Spleen (tissue), 7 donors: ENCODE results near the gene PRKCG.

Source experiments
- CTCF ChIP-seq, 11 experiments: fragments of 200-600 bp in 7 of 11; fragments of 450-650 bp in 4 of 11; sonication (generic) in 4 of 11; IDR thresholded peaks in 8 of 11; conservative IDR thresholded peaks in 3 of 11; 1 replicate in 7 of 11; 2 replicates in 4 of 11; pipeline versions ENCODE4 v1.4.0 to v1.8.0; 2016 to 2021; ENCODE audit warnings: antibody characterized with exemption in 11 of 11, inconsistent platforms in 4 of 11, mild to moderate bottlenecking in 1 of 11
- POLR2A ChIP-seq, 3 donors: fragments of 450-650 bp; IDR thresholded peaks; one replicate each; pipeline ENCODE4 v1.5.1; 2017; ENCODE audit warnings: antibody characterized with exemption in 3 of 3, mild to moderate bottlenecking in 1 of 3
- POLR2AphosphoS5 ChIP-seq, 3 donors: sonication (generic); formaldehyde crosslinking; IDR thresholded peaks; one replicate each; pipeline ENCODE4 v1.5.1; 2017; ENCODE audit warnings: antibody characterized with exemption in 3 of 3
- donor health status: DM: no; HTN: no; CAD: no; lungs with moderate emphysema.
- donor health status: DM: no; HTN: no; CAD: no.
- donor health status: DM: no; HTN: no; CAD: no.

DNA sequence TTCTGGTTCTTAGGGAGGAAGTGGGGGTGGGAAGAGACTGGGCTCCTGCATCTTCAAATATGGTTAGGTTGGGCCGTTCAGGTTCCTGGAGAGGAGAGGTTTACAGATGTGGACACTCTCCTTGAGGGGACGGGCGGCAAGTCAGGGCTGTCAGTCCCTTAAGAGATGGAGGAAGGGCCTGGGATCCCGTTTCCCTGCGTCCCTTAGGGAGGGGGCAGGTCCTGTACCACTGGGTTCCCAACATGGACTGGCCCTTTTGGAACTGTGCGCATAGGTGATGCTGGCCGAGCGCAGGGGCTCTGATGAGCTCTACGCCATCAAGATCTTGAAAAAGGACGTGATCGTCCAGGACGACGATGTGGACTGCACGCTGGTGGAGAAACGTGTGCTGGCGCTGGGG is 16.2 kb downstream of the PRKCG start:
- TF ChIP-seq CTCF (IDR thresholded peaks at IDR 0.05 in 8 of 11, conservative IDR thresholded peaks at IDR 0.05 in 3 of 11), result no peak
- no peak for TF ChIP-seq POLR2AphosphoS5 (IDR thresholded peaks at IDR 0.05)
- no peak for TF ChIP-seq POLR2A (IDR thresholded peaks at IDR 0.05)
